PC-9 (cell line): ENCODE data around the gene CD55. TPM values are rescaled to one million over a fixed set of nuclear protein-coding genes. Genes with fewer than 3 reads are reported as not detected.
A peak's percentile ranks its signal among the peaks of the same experiment; 100 is the strongest.

Source experiments
- BruUV-seq: library from RNA; stranded (reverse); fragments of 400-500 nt; replicated peaks from 2 replicates; lab custom pipeline; 2021; lab: Mats Ljungman, UMichigan
- CTCF ChIA-PET: fragments of 300-600 bp; sonication (Branson Sonifier 250); formaldehyde crosslinking; loops from one replicate; lab custom pipeline; 2022; ENCODE audit warnings: antibody characterized with exemption; lab: Charles Lee
- POLR2A ChIA-PET: fragments of 300-600 bp; sonication (Branson Sonifier 250); formaldehyde crosslinking; loops from one replicate; lab custom pipeline; 2022; ENCODE audit warnings: antibody characterized with exemption; ENCODE audit not compliant: unreplicated experiment; lab: Charles Lee
- DNase-seq, 2 experiments: peaks; one replicate each; pipeline versions ENCODE4 v3.0.0 to v3.0.0-alpha.2; 2015 to 2022; ENCODE audit warnings: mixed read lengths in 1 of 2
- H2AFZ ChIP-seq: fragments of 200-600 bp; sonication (generic); 2 replicates; pipeline ENCODE4 v1.8.1; 2017; ENCODE audit warnings: antibody characterized with exemption
- H3F3A ChIP-seq: fragments of 200-600 bp; sonication (generic); 2 replicates; pipeline ENCODE4 v1.8.1; 2017; ENCODE audit warnings: antibody characterized with exemption, mild to moderate bottlenecking, low read depth; ENCODE audit not compliant: insufficient read depth
- H3K27ac ChIP-seq: fragments of 200-600 bp; sonication (generic); 2 replicates; pipeline ENCODE4 v1.6.1; 2016; ENCODE audit warnings: mixed run types
- H3K27me3 ChIP-seq: fragments of 200-600 bp; sonication (generic); 2 replicates; pipeline ENCODE4 v1.6.1; 2016; ENCODE audit warnings: low read depth, mixed run types; ENCODE audit not compliant: insufficient read depth
- H3K36me3 ChIP-seq: fragments of 200-600 bp; sonication (generic); 2 replicates; pipeline ENCODE4 v1.6.1; 2016; ENCODE audit warnings: low read depth, mixed run types
- H3K4me1 ChIP-seq: fragments of 200-600 bp; sonication (generic); replicated peaks from 2 replicates; pipeline ENCODE4 v1.6.1; 2016; ENCODE audit warnings: mixed run types; ENCODE audit not compliant: insufficient read depth
- H3K4me2 ChIP-seq: fragments of 200-600 bp; sonication (generic); 2 replicates; pipeline ENCODE4 v1.6.1; 2017; ENCODE audit warnings: mixed run types
- H3K4me3 ChIP-seq: fragments of 200-600 bp; sonication (generic); 2 replicates; pipeline ENCODE4 v1.6.1; 2016; ENCODE audit warnings: mixed run types
- H3K79me2 ChIP-seq: fragments of 200-600 bp; sonication (generic); 2 replicates; pipeline ENCODE4 v1.6.1; 2017; ENCODE audit warnings: low read depth, mixed run types
- H3K9me2 ChIP-seq: fragments of 200-600 bp; sonication (generic); 2 replicates; pipeline ENCODE4 v1.8.1; 2017; ENCODE audit warnings: mild to moderate bottlenecking; ENCODE audit not compliant: insufficient read depth
- H3K9me3 ChIP-seq: fragments of 200-600 bp; sonication (generic); 2 replicates; pipeline ENCODE4 v1.8.1; 2016; ENCODE audit warnings: low read depth; ENCODE audit not compliant: insufficient read depth
- H4K20me1 ChIP-seq: fragments of 200-600 bp; sonication (generic); 2 replicates; pipeline ENCODE4 v1.8.1; 2017; ENCODE audit not compliant: insufficient read depth
- CTCF ChIP-seq: fragments of 200-600 bp; sonication (generic); conservative IDR thresholded peaks from 2 replicates; pipeline ENCODE4 v1.6.1; 2017; ENCODE audit warnings: mixed run types, antibody characterized with exemption, mild to moderate bottlenecking, moderate library complexity
- EZH2 ChIP-seq: fragments of 200-600 bp; sonication (generic); IDR thresholded peaks from 2 replicates; pipeline ENCODE4 v1.8.0; 2017; ENCODE audit warnings: antibody characterized with exemption, low read depth
- intact Hi-C: fragments of 100-400 bp; cut with micrococcal nuclease; formaldehyde crosslinking; loops from one replicate; pipeline ENCODE4 v1.10.0; 2022; ENCODE audit not compliant: unreplicated experiment
- total RNA-seq: library from RNA; stranded (reverse); gene quantifications from 2 replicates; pipeline ENCODE4 v1.2.3, GENCODE V29; 2021

CD55 gene
- total RNA-seq, 1 experiment from 2014 or later, result 45.9 TPM

- Histone ChIP-seq H3K27ac (peak overlapping the region; percentile 73), H3K4me3 (peak overlapping the region; percentile 30; the same call in 1 of the 2 replicates), H3K9me2 (no peaks in the 10 kb centered on the region; the same call in 1 of the 2 replicates), H3F3A (peaks cover 10% of the 10 kb centered on the region), H3K36me3 (no peaks in the 10 kb centered on the region), H4K20me1 (no peaks in the 10 kb centered on the region), H3K4me1 (peaks cover 29% of the 10 kb centered on the region), H2AFZ (no peak overlapping the region), H3K79me2 (no peaks in the 10 kb centered on the region), H3K4me2 (peak overlapping the region; percentile 55), H3K27me3 (no peaks in the 10 kb centered on the region), H3K9me3 (peaks cover 10% of the 10 kb centered on the region)
- POLR2A ChIA-PET, result interaction anchor here (0.6 to 0.7 kb wide), 3 partner anchors 58 to 241 kb away, joined by 4 to 6 read pairs (median 5); no protein-coding TSS in a partner anchor
- peak; percentile 63 to 97 for DNase-seq
- intact Hi-C loops, result loop anchor here (1.0 to 5.0 kb wide), 2 partner anchors 72 to 391 kb away; partner anchors contain the start of gene CD55
- CTCF ChIA-PET, result interaction anchor here (0.6 to 0.7 kb wide), 2 partner anchors 12 to 31 kb away, joined by 5 read pairs; no protein-coding TSS in a partner anchor
- TF ChIP-seq CTCF, result no peak
- TF ChIP-seq EZH2, result no peak
- no TSS peak for BruUV-seq
These were observed 72.1 kb downstream of the CD55 start for GRCh38 chr1:207393610-207394009.

- Histone ChIP-seq H3K4me1 (peaks cover 17% of the 10 kb centered on the region), H3K4me3 (no peak overlapping the region), H3K79me2 (no peaks in the 10 kb centered on the region), H3K27me3 (no peaks in the 10 kb centered on the region), H4K20me1 (no peaks in the 10 kb centered on the region), H3K4me2 (no peak overlapping the region), H3K36me3 (no peaks in the 10 kb centered on the region), H3F3A (peaks cover 10% of the 10 kb centered on the region), H3K27ac (no peak overlapping the region), H3K9me2 (no peaks in the 10 kb centered on the region), H2AFZ (no peak overlapping the region), H3K9me3 (peaks cover 10% of the 10 kb centered on the region)
- DNase-seq, result no peak
- TF ChIP-seq EZH2 (no peak), CTCF (no peak)
- CTCF ChIA-PET, result no interaction called here
- BruUV-seq, result no TSS peak
- intact Hi-C loops, result no loop called here
- POLR2A ChIA-PET, result no interaction called here
These were observed 74.8 kb downstream of the CD55 start for GRCh38 chr1:207396168-207396746.

- Histone ChIP-seq H3F3A (peaks cover 10% of the 10 kb centered on the region), H3K79me2 (no peaks in the 10 kb centered on the region), H3K4me3 (no peak overlapping the region), H4K20me1 (no peaks in the 10 kb centered on the region), H3K27me3 (no peaks in the 10 kb centered on the region), H3K9me2 (no peaks in the 10 kb centered on the region), H3K4me2 (no peak overlapping the region), H2AFZ (no peak overlapping the region), H3K36me3 (no peaks in the 10 kb centered on the region), H3K27ac (no peak overlapping the region), H3K4me1 (peaks cover 17% of the 10 kb centered on the region), H3K9me3 (peaks cover 7% of the 10 kb centered on the region; the same call in 1 of the 2 replicates)
- intact Hi-C loops, result no loop called here
- ChIA-PET POLR2A (interaction anchor here (0.6 kb wide), 1 partner anchor 240 kb away, joined by 3 read pairs; no protein-coding TSS in a partner anchor), CTCF (no interaction called here)
- TF ChIP-seq EZH2, result no peak
- no peak for TF ChIP-seq CTCF
- BruUV-seq, result no TSS peak
- no peak for DNase-seq
These were observed 76.0 kb downstream of the CD55 start for GRCh38 chr1:207397525-207397926.
